GM12878 (cell line): ENCODE data around the gene SYNJ2. TPM values are rescaled to one million over a fixed set of nuclear protein-coding genes. Genes with fewer than 3 reads are reported as not detected.

Source experiments
- ATAC-seq: fragments of 200-7000 bp; cut with Tn5 transposase; 3 replicates; pipeline ENCODE4 v1.9.1; 2020; ENCODE audit warnings: mild to moderate bottlenecking, moderate library complexity
- BruUV-seq: library from RNA; stranded (reverse); fragments of 400-500 nt; replicated peaks from 2 replicates; lab custom pipeline; 2021; lab: Mats Ljungman, UMichigan
- CTCF ChIA-PET: fragments of 300-600 bp; sonication (Branson Sonifier 250); formaldehyde crosslinking; extraction: SDS; loops from one replicate; lab custom pipeline; 2021; ENCODE audit warnings: inconsistent platforms; lab: Yijun Ruan, JAX
- POLR2A ChIA-PET: fragments of 350-600 bp; formaldehyde crosslinking; extraction: SDS; loops from one replicate; lab custom pipeline; 2021; ENCODE audit warnings: inconsistent platforms; lab: Charles Lee
- RAD21 ChIA-PET: fragments of 300-600 bp; sonication (Branson Sonifier 250); formaldehyde crosslinking; loops from one replicate; lab custom pipeline; 2023; ENCODE audit warnings: antibody characterized with exemption; ENCODE audit not compliant: unreplicated experiment; lab: Charles Lee
- SMC1A ChIA-PET: fragments of 300-600 bp; sonication (Branson Sonifier 250); formaldehyde crosslinking; loops from one replicate; lab custom pipeline; 2023; ENCODE audit not compliant: unreplicated experiment, uncharacterized antibody; lab: Charles Lee
- DNase-seq: peaks from one replicate; pipeline ENCODE4 v3.0.0-alpha.2; 2011; ENCODE audit warnings: low read depth, low spot score
- FAIRE-seq: peaks from 3 replicates; lab custom pipeline; 2011; peaks lifted over from hg19 to GRCh38; lab: Jason Lieb, UNC
- H2AFZ ChIP-seq: 2 replicates; pipeline ENCODE4 v1.6.0; 2011; ENCODE audit warnings: low read depth, low read length, control low read depth; ENCODE audit not compliant: control insufficient read depth
- H3K27ac ChIP-seq: 2 replicates; pipeline ENCODE4 v1.5.1; 2011; ENCODE audit warnings: control low read depth; ENCODE audit not compliant: control insufficient read depth, insufficient read depth
- H3K27me3 ChIP-seq, 2 experiments: replicated peaks in 1 of 2; 2 replicates each; pipeline versions ENCODE4 v1.6.0 to v1.6.1; 2011; ENCODE audit warnings: low read length in 1 of 2; ENCODE audit not compliant: control insufficient read depth in 2 of 2, insufficient read depth in 2 of 2
- H3K36me3 ChIP-seq, 2 experiments: 2 replicates each; pipeline ENCODE4 v1.5.1; 2011; ENCODE audit warnings: low read length in 1 of 2; ENCODE audit not compliant: control insufficient read depth in 2 of 2, insufficient read depth in 2 of 2
- H3K4me1 ChIP-seq: 2 replicates; pipeline ENCODE4 v1.6.1; 2011; ENCODE audit warnings: mild to moderate bottlenecking, low read length, moderate library complexity, mixed read lengths; ENCODE audit not compliant: control insufficient read depth, insufficient read depth
- H3K4me2 ChIP-seq: 2 replicates; pipeline ENCODE4 v1.6.0; 2011; ENCODE audit warnings: control low read depth; ENCODE audit not compliant: control insufficient read depth, insufficient read depth
- H3K4me3 ChIP-seq: fragments of 200-600 bp; sonication (generic); 2 replicates; pipeline ENCODE4 v1.5.1; 2016
- H3K79me2 ChIP-seq: 2 replicates; pipeline ENCODE4 v1.6.0; 2011; ENCODE audit warnings: low read length; ENCODE audit not compliant: control insufficient read depth, insufficient read depth
- H3K9ac ChIP-seq: 2 replicates; pipeline ENCODE4 v1.8.0; 2011; ENCODE audit warnings: low read length, control low read depth, mixed read lengths; ENCODE audit not compliant: control insufficient read depth, insufficient read depth
- H3K9me3 ChIP-seq: replicated peaks from 3 replicates; pipeline ENCODE4 v1.5.1; 2011; ENCODE audit warnings: mild to moderate bottlenecking, low read length; ENCODE audit not compliant: control insufficient read depth, insufficient read depth
- H4K20me1 ChIP-seq: 2 replicates; pipeline ENCODE4 v1.6.0; 2011; ENCODE audit not compliant: control insufficient read depth, insufficient read depth
- CHD4 ChIP-seq: fragments of 200-600 bp; sonication (generic); IDR thresholded peaks from 2 replicates; pipeline ENCODE4 v1.6.1; 2016; ENCODE audit warnings: mild to moderate bottlenecking
- WGBS: methylation state at CpG from one replicate; pipeline ENCODE4 v1.1.6; 2016; ENCODE audit warnings: low lambda C conversion rate; ENCODE audit not compliant: insufficient replicate concordance, insufficient coverage; ENCODE audit errors: missing lambda C conversion rate; 5-methylcytosine and 5-hydroxymethylcytosine counted together
- in situ Hi-C: fragments of 300-500 bp; cut with MboI; formaldehyde crosslinking; loops from 9 replicates; pipeline ENCODE4 v1.14.3; 2018; ENCODE audit warnings: mixed read lengths
- intact Hi-C: fragments of 100-400 bp; cut with micrococcal nuclease; formaldehyde crosslinking; loops from one replicate; pipeline ENCODE4 v1.14.2; 2022; ENCODE audit not compliant: unreplicated experiment
- polyA plus RNA-seq, 11 experiments: library from polyadenylated mRNA; depleted of rRNA in 4 of 11; unstranded in 6 of 11; stranded (reverse) in 5 of 11; fragments of >200 nt; fragmentation: Nextera tagmentation in 4 of 11; fragmentation: Illumina TruSeq in 1 of 11; extraction: Ambion mirVana in 4 of 11; extraction: Trizol in 1 of 11; gene quantifications; 1 replicate in 1 of 11; 2 replicates in 10 of 11; pipeline versions ENCODE4 v1.2.1 to v1.2.3, GENCODE V29; 2011 to 2016; ENCODE audit warnings: inconsistent platforms in 2 of 11, missing spikeins in 2 of 11, low read depth in 1 of 11
- total RNA-seq, 4 experiments: library from RNA; depleted of rRNA in 3 of 4; stranded (reverse); fragments of >200 nt in 3 of 4; fragmentation: Illumina TruSeq in 1 of 4; extraction: Trizol in 1 of 4; gene quantifications; 2 replicates each; pipeline versions ENCODE4 v1.2.1 to v1.2.3, GENCODE V29; 2013 to 2021
- TF ChIP-seq, protein P1 (sequence below), 3 experiments: IDR thresholded peaks in 2 of 3; conservative IDR thresholded peaks in 1 of 3; 2 replicates each; pipeline ENCODE4 v1.5.1; 2011; ENCODE audit warnings: low read depth in 3 of 3, low read length in 3 of 3, mild to moderate bottlenecking in 3 of 3, control low read depth in 2 of 3, moderate library complexity in 2 of 3, inconsistent platforms in 1 of 3, mixed read lengths in 1 of 3; ENCODE audit not compliant: control insufficient read depth in 2 of 3, insufficient read depth in 1 of 3; ENCODE audit errors: extremely low read depth in 1 of 3
- TF ChIP-seq, protein P2 (sequence below): IDR thresholded peaks from 2 replicates; pipeline ENCODE4 v1.6.1; 2011; ENCODE audit warnings: borderline replicate concordance, low read depth, mild to moderate bottlenecking, moderate library complexity, mixed read lengths, low read length; ENCODE audit not compliant: insufficient read depth; ENCODE audit errors: extremely low read length

The SYNJ2 gene
- total and polyA plus RNA-seq, 10 of the 15 experiments (the other 5 are each of a cell fraction or from before 2014, with no cell fraction given) = 0.11 to 1.8 (median 0.57) TPM

DNA sequence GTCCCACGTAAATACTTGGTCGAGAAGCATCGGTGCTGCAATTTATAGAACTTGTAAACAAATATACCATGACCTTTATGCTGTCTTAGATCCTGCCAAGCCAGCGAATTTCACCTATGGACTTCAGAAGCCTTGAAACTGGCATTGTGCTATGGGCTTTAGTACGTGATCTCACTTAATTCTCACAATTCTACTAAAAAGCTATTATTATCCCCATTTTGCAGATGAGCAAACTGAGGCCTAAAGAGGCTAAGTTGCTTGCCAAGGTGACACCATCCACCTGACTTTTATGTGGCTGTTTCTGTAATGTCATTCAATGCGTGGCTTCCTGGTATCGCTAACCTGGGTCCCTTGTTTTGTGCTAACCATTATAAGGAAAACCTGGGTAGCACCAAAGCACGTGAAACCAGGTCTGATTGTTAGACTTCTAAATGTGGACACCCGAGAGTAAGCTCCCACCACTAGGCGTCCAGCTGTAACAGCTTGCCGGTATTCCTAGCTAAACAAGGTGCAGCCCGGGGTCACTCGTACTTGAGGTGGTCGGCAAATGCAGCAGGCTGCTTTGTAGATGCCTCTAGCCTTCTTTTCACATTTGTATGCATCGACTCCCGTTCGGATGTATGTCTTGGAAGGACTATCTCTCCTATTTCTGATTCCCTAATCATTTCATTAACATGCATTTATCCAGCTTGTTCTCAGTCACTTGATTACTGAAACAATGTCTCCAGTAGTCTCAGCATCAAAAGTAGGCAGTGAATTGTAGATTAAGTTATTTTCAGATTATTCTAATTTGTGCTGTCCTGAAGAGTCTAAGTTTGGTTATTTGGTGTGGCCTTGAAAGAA is 1.1 kb downstream of the SYNJ2 start:
- no peaks in the 10 kb centered on the region for H4K20me1 ChIP-seq
- ChIA-PET SMC1A (interaction anchor here (0.7 to 0.9 kb wide), 2 partner anchors 18 to 89 kb away, joined by 3 read pairs; no protein-coding TSS in a partner anchor), POLR2A (no interaction called here), RAD21 (interaction anchor here (1.3 kb wide), 1 partner anchor 90 kb away, joined by 3 read pairs; no protein-coding TSS in a partner anchor), CTCF (interaction anchor here (1.1 to 2.5 kb wide), 3 partner anchors 44 to 89 kb away, joined by 3 to 16 read pairs (median 4); no protein-coding TSS in a partner anchor)
- no peak overlapping the region for H2AFZ ChIP-seq
- FAIRE-seq (no peak), ATAC-seq (no peak), DNase-seq (no peak)
- no peak overlapping the region for H3K27ac ChIP-seq
- peaks cover 4 to 10% of the 10 kb centered on the region in 2 experiments; a peak in 3 of 4 replicates for H3K27me3 ChIP-seq
- no peaks in the 10 kb centered on the region; a peak in 1 of 4 replicates for H3K36me3 ChIP-seq
- intact Hi-C loops (loop anchor here (5.0 kb wide), 1 partner anchor 45 kb away; no protein-coding TSS in a partner anchor), in situ Hi-C loops (no loop called here)
- H3K9ac ChIP-seq = peak overlapping the region; percentile 71
- H3K4me3 ChIP-seq = peak overlapping the region; percentile 70
- TF ChIP-seq, protein P1, sequence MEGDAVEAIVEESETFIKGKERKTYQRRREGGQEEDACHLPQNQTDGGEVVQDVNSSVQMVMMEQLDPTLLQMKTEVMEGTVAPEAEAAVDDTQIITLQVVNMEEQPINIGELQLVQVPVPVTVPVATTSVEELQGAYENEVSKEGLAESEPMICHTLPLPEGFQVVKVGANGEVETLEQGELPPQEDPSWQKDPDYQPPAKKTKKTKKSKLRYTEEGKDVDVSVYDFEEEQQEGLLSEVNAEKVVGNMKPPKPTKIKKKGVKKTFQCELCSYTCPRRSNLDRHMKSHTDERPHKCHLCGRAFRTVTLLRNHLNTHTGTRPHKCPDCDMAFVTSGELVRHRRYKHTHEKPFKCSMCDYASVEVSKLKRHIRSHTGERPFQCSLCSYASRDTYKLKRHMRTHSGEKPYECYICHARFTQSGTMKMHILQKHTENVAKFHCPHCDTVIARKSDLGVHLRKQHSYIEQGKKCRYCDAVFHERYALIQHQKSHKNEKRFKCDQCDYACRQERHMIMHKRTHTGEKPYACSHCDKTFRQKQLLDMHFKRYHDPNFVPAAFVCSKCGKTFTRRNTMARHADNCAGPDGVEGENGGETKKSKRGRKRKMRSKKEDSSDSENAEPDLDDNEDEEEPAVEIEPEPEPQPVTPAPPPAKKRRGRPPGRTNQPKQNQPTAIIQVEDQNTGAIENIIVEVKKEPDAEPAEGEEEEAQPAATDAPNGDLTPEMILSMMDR (IDR thresholded peaks at IDR 0.05 in 2 of 3, conservative IDR thresholded peaks at IDR 0.05 in 1 of 3; ENCODE audit: control insufficient read depth in 2 of 3, extremely low read depth in 1 of 3, insufficient read depth in 1 of 3, low read depth in 3 of 3, low read length in 3 of 3) = peak in 2 of 3 experiments; percentile 3 to 19; a peak in 1 of 6 replicates
- TF ChIP-seq, protein P2, sequence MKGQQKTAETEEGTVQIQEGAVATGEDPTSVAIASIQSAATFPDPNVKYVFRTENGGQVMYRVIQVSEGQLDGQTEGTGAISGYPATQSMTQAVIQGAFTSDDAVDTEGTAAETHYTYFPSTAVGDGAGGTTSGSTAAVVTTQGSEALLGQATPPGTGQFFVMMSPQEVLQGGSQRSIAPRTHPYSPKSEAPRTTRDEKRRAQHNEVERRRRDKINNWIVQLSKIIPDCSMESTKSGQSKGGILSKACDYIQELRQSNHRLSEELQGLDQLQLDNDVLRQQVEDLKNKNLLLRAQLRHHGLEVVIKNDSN = no peak
- TF ChIP-seq CHD4 = no peak
- H3K79me2 ChIP-seq = peaks cover 7% of the 10 kb centered on the region; the same call in 1 of the 2 replicates
- no TSS peak for BruUV-seq
- peaks cover 3% of the 10 kb centered on the region; the same call in 1 of the 2 replicates for H3K4me1 ChIP-seq
- WGBS = 13% methylated on average over 17 of the region's 17 CpGs
- H3K4me2 ChIP-seq = peak overlapping the region; percentile 97
- H3K9me3 ChIP-seq = no peaks in the 10 kb centered on the region
